Uterus (tissue), 2 donors: Measurements from ENCODE around the gene CAMK2A.

Experiments
- POLR2A ChIP-seq, 2 donors: fragments of 450-650 bp; IDR thresholded peaks; one replicate each; pipeline ENCODE4 v1.6.1; 2016; ENCODE audit warnings: antibody characterized with exemption in 2 of 2, mild to moderate bottlenecking in 1 of 2, moderate library complexity in 1 of 2
- TF ChIP-seq, protein P1 (sequence below), 4 experiments: fragments of 200-600 bp in 2 of 4; fragments of 450-650 bp in 2 of 4; sonication (generic) in 2 of 4; IDR thresholded peaks; one replicate each; pipeline ENCODE4 v1.5.1; 2016 to 2019; ENCODE audit warnings: antibody characterized with exemption in 4 of 4, mild to moderate bottlenecking in 2 of 4, moderate library complexity in 1 of 4

DNA sequence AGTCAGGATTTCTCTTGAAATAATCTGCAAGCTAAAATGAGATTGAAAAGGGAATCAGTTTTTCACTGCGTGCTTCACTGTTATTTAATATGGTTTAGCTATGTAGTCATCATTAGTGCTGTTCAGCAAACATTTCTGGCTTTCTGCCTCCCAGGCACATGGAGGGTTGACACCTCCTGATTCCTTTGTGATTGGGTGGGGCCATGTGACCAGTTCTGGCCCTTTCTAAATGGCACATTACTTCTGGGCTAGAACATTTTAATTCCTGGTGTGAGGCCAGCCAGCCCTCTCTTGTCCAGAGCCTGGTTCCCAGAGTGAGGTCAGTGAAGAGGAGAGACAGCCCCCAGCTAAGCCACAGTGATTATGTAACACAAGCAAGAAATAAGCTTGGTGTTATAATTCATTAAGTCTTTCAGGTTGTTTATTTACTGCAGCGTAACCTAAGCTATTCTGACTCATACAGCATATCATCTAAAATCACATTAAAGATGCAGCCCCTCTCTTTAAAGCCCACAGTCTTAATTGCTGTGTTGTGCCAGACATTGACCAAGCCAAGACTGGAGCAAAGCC lies 30.6 kb upstream of the CAMK2A start:
- TF ChIP-seq, protein P1, sequence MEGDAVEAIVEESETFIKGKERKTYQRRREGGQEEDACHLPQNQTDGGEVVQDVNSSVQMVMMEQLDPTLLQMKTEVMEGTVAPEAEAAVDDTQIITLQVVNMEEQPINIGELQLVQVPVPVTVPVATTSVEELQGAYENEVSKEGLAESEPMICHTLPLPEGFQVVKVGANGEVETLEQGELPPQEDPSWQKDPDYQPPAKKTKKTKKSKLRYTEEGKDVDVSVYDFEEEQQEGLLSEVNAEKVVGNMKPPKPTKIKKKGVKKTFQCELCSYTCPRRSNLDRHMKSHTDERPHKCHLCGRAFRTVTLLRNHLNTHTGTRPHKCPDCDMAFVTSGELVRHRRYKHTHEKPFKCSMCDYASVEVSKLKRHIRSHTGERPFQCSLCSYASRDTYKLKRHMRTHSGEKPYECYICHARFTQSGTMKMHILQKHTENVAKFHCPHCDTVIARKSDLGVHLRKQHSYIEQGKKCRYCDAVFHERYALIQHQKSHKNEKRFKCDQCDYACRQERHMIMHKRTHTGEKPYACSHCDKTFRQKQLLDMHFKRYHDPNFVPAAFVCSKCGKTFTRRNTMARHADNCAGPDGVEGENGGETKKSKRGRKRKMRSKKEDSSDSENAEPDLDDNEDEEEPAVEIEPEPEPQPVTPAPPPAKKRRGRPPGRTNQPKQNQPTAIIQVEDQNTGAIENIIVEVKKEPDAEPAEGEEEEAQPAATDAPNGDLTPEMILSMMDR (IDR thresholded peaks at IDR 0.05), result no peak
- TF ChIP-seq POLR2A (IDR thresholded peaks at IDR 0.05), result no peak
